ENCODE results near the gene CHSY3.

DNA sequence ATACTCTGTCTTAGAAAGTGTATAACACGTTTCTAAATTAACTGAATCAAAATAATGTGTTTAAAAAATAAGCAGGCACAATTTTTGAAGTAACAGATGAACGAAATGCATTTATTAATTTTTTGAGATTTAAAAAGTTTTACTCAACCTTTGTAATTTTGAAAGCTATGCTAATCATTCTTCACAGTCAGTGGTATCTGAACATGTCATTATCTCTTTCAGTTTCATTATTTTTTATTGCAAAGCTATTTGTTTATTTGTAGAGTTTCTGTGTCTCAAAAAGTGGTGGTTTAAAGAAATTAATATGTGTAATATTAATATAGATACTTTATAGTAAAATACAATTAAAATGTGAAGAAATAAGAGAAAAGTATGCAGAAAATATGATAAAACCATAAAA lies 11.2 kb downstream of the CHSY3 start:
- TF ChIP-seq, protein P1, sequence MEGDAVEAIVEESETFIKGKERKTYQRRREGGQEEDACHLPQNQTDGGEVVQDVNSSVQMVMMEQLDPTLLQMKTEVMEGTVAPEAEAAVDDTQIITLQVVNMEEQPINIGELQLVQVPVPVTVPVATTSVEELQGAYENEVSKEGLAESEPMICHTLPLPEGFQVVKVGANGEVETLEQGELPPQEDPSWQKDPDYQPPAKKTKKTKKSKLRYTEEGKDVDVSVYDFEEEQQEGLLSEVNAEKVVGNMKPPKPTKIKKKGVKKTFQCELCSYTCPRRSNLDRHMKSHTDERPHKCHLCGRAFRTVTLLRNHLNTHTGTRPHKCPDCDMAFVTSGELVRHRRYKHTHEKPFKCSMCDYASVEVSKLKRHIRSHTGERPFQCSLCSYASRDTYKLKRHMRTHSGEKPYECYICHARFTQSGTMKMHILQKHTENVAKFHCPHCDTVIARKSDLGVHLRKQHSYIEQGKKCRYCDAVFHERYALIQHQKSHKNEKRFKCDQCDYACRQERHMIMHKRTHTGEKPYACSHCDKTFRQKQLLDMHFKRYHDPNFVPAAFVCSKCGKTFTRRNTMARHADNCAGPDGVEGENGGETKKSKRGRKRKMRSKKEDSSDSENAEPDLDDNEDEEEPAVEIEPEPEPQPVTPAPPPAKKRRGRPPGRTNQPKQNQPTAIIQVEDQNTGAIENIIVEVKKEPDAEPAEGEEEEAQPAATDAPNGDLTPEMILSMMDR (conservative IDR thresholded peaks at IDR 0.05 in 1 of 2, IDR thresholded peaks at IDR 0.05 in 1 of 2; ENCODE audit: extremely low read depth in 1 of 2, insufficient read depth in 1 of 2, low read depth in 1 of 2, low read length in 2 of 2) = no peak
- no peak for TF ChIP-seq EZH2 (IDR thresholded peaks at IDR 0.05; ENCODE audit: borderline replicate concordance, low read length)

Measured in mammary epithelial cell (primary cell).